NCI-H128 (cell line): ENCODE results near the gene ACCS.

Experiments
- DNase-seq: peaks from one replicate; lab custom pipeline; 2025; ENCODE audit not compliant: unreplicated experiment; lab: John Stamatoyannopoulos, UW

Gene ACCS

GRCh38 chr11:44065841-44066731, at the start of gene ACCS:
TSS of gene ACCS (plus strand) at chr11:44066270. CDS start at chr11:44067628, 1,358 bp downstream.
- DNase-seq = peak; percentile 84

GRCh38 chr11:44016546-44017442, 49.3 kb upstream of the ACCS start:
- DNase-seq = no peak

- no peak for DNase-seq
Measured at GRCh38 chr11:44017443-44018126, 48.5 kb upstream of the ACCS start.

- DNase-seq = no peak
Measured at GRCh38 chr11:44018127-44018521, 47.9 kb upstream of the ACCS start.

- no peak for DNase-seq
Measured at GRCh38 chr11:44018829-44019228, 47.2 kb upstream of the ACCS start.

GRCh38 chr11:44024977-44025376, 41.1 kb upstream of the ACCS start:
- DNase-seq = no peak

GRCh38 chr11:44025727-44026126, 40.3 kb upstream of the ACCS start:
- no peak for DNase-seq

GRCh38 chr11:44028401-44028800, 37.7 kb upstream of the ACCS start:
- no peak for DNase-seq

GRCh38 chr11:44028816-44029506, 37.1 kb upstream of the ACCS start:
- DNase-seq = no peak

- DNase-seq = no peak
Measured at GRCh38 chr11:44029507-44029845, 36.6 kb upstream of the ACCS start.

GRCh38 chr11:44029977-44030911, 35.8 kb upstream of the ACCS start:
- no peak for DNase-seq

- DNase-seq = no peak
Measured at GRCh38 chr11:44030996-44031395, 35.1 kb upstream of the ACCS start.

- no peak for DNase-seq
Measured at GRCh38 chr11:44031549-44031948, 34.5 kb upstream of the ACCS start.

- DNase-seq = no peak
Measured at GRCh38 chr11:44032299-44033085, 33.6 kb upstream of the ACCS start.

GRCh38 chr11:44033411-44033850, 32.6 kb upstream of the ACCS start:
- DNase-seq = no peak

- no peak for DNase-seq
Measured at GRCh38 chr11:44033856-44034255, 32.2 kb upstream of the ACCS start.

- no peak for DNase-seq
Measured at GRCh38 chr11:44034639-44035038, 31.4 kb upstream of the ACCS start.

GRCh38 chr11:44036811-44037657, 29.0 kb upstream of the ACCS start:
- DNase-seq = peak; percentile 26
